Right lobe of liver (tissue), 4 donors: Measurements from ENCODE around the gene TRIO.

Experiments used
- POLR2A ChIP-seq: fragments of 450-650 bp; IDR thresholded peaks from one replicate; pipeline ENCODE4 v1.6.1; 2017; ENCODE audit warnings: antibody characterized with exemption, mild to moderate bottlenecking
- TF ChIP-seq, protein P1 (sequence below), 4 donors: fragments of 200-600 bp in 3 of 4; fragments of 450-650 bp in 1 of 4; IDR thresholded peaks; one replicate each; pipeline versions ENCODE4 v1.5.1 to v1.8.0; 2016 to 2022; ENCODE audit warnings: antibody characterized with exemption in 4 of 4, mild to moderate bottlenecking in 2 of 4
- donor health status: DM: no; HTN: no; CAD: no.
- donor health status: DM: no; HTN: no; CAD: no.
- donor health status: DM: no; HTN: yes; CAD: no.

DNA sequence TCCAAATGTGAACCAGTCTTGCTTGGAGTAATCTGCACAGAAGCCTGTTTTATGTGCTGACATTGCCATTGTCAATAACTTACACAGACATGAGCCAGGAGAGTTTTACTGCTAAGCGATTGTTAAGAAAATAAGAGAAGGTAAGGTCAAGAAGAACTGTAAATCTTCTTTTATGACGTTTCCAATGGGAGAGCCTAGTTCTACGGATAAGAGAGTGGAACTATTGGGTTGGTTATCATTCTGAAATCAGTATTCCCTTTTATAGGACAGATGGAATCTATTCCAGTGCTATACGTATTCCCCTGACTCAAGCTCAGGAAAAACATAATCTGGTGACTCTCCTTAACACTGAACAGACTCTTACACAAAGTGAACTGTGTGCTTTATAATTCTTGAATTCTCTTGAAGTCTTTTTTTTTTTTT is 300.5 kb downstream of the TRIO start:
- TF ChIP-seq, protein P1, sequence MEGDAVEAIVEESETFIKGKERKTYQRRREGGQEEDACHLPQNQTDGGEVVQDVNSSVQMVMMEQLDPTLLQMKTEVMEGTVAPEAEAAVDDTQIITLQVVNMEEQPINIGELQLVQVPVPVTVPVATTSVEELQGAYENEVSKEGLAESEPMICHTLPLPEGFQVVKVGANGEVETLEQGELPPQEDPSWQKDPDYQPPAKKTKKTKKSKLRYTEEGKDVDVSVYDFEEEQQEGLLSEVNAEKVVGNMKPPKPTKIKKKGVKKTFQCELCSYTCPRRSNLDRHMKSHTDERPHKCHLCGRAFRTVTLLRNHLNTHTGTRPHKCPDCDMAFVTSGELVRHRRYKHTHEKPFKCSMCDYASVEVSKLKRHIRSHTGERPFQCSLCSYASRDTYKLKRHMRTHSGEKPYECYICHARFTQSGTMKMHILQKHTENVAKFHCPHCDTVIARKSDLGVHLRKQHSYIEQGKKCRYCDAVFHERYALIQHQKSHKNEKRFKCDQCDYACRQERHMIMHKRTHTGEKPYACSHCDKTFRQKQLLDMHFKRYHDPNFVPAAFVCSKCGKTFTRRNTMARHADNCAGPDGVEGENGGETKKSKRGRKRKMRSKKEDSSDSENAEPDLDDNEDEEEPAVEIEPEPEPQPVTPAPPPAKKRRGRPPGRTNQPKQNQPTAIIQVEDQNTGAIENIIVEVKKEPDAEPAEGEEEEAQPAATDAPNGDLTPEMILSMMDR (IDR thresholded peaks at IDR 0.05): no peak
- no peak for TF ChIP-seq POLR2A
